HCT116 (cell line): ENCODE results near the gene WNT7B. TPM values are rescaled to one million over a fixed set of nuclear protein-coding genes. Genes with fewer than 3 reads are reported as not detected.

Experiments used
- ATAC-seq: fragments of 200-7000 bp; cut with Tn5 transposase; 2 replicates; pipeline ENCODE4 v1.9.1; 2020; ENCODE audit warnings: mild to moderate bottlenecking, moderate library complexity
- BruUV-seq: library from RNA; stranded (reverse); fragments of 400-500 nt; replicated peaks from 2 replicates; lab custom pipeline; 2021; lab: Mats Ljungman, UMichigan
- CTCF ChIA-PET: fragments of 300-600 bp; sonication (Branson Sonifier 250); formaldehyde crosslinking; loops from one replicate; lab custom pipeline; 2021; ENCODE audit warnings: antibody characterized with exemption; lab: Charles Lee
- POLR2A ChIA-PET: fragments of 300-600, 350-600 bp; sonication (Branson Sonifier 250); formaldehyde crosslinking; loops from one replicate; lab custom pipeline; 2021; ENCODE audit warnings: antibody characterized with exemption; lab: Charles Lee
- RAD21 ChIA-PET, 2 experiments: fragments of 300-600 bp; sonication (Branson Sonifier 250); formaldehyde crosslinking; loops; one replicate each; lab custom pipeline; 2023; ENCODE audit warnings: low total read pairs in 2 of 2; ENCODE audit not compliant: uncharacterized antibody in 2 of 2, unreplicated experiment in 2 of 2, low non-redundant PET in 1 of 2; lab: Charles Lee
- DNase-seq: peaks from one replicate; pipeline ENCODE4 v3.0.0-alpha.2; 2010; ENCODE audit warnings: low read depth, low spot score
- H2AFZ ChIP-seq: fragments of 200-600 bp; shearing (Covaris generic), sonication (generic); 2 replicates; pipeline ENCODE4 v1.6.1; 2017; ENCODE audit warnings: low read depth, mixed run types, mixed read lengths, antibody characterized with exemption, low read length; ENCODE audit not compliant: poor library complexity, severe bottlenecking
- H3K27ac ChIP-seq: 2 replicates; pipeline ENCODE4 v1.5.1; 2012; ENCODE audit warnings: low read depth, low read length
- H3K27me3 ChIP-seq: fragments of 200-600 bp; sonication (generic); 2 replicates; pipeline ENCODE4 v1.6.1; 2016; ENCODE audit warnings: mixed run types, low read length, mixed read lengths; ENCODE audit not compliant: insufficient read depth
- H3K36me3 ChIP-seq, 2 experiments: fragments of 200-500 bp in 1 of 2; fragments of 200-600 bp in 1 of 2; sonication (Bioruptor generic) in 1 of 2; sonication (generic) in 1 of 2; 2 replicates each; pipeline versions ENCODE4 v1.5.1 to v1.6.1; 2014 to 2016; ENCODE audit warnings: low read length in 2 of 2, inconsistent platforms in 1 of 2, mixed read lengths in 1 of 2, mixed run types in 1 of 2; ENCODE audit not compliant: insufficient read depth in 2 of 2, control insufficient read depth in 1 of 2
- H3K4me1 ChIP-seq, 2 experiments: fragments of 200-600 bp in 1 of 2; sonication (generic) in 1 of 2; 2 replicates each; pipeline versions ENCODE4 v1.5.1 to v1.6.1; 2012 to 2017; ENCODE audit warnings: low read length in 2 of 2, inconsistent platforms in 1 of 2, mild to moderate bottlenecking in 1 of 2, mixed read lengths in 1 of 2, mixed run types in 1 of 2, moderate library complexity in 1 of 2; ENCODE audit not compliant: insufficient read depth in 2 of 2, control insufficient read depth in 1 of 2
- H3K4me2 ChIP-seq: fragments of 200-600 bp; sonication (generic); 2 replicates; pipeline ENCODE4 v1.6.1; 2017; ENCODE audit warnings: mixed run types, low read length, mixed read lengths
- H3K4me3 ChIP-seq, 2 experiments: fragments of 200-600 bp in 1 of 2; sonication (generic) in 1 of 2; replicated peaks in 1 of 2; 2 replicates each; pipeline ENCODE4 v1.5.1; 2011 to 2016; ENCODE audit warnings: low read length in 2 of 2, control low read depth in 1 of 2, low read depth in 1 of 2, mild to moderate bottlenecking in 1 of 2, mixed read lengths in 1 of 2, mixed run types in 1 of 2
- H3K79me2 ChIP-seq: fragments of 200-600 bp; sonication (generic); 2 replicates; pipeline ENCODE4 v1.6.1; 2017; ENCODE audit warnings: mild to moderate bottlenecking, mixed run types, low read length, moderate library complexity, mixed read lengths; ENCODE audit not compliant: insufficient read depth
- H3K9ac ChIP-seq: fragments of 200-600 bp; sonication (generic); 2 replicates; pipeline ENCODE4 v1.6.1; 2016; ENCODE audit warnings: low read length, mixed read lengths
- H3K9me2 ChIP-seq: fragments of 200-600 bp; sonication (generic), shearing (Covaris generic); 2 replicates; pipeline ENCODE4 v1.6.1; 2017; ENCODE audit warnings: mixed run types, mild to moderate bottlenecking, moderate library complexity; ENCODE audit not compliant: insufficient read depth
- H3K9me3 ChIP-seq, 2 experiments: fragments of 200-500 bp in 1 of 2; fragments of 200-600 bp in 1 of 2; sonication (Bioruptor generic) in 1 of 2; sonication (generic) in 1 of 2; 2 replicates each; pipeline ENCODE4 v1.6.1; 2014 to 2017; ENCODE audit warnings: low read length in 2 of 2, mixed read lengths in 2 of 2, inconsistent platforms in 1 of 2, low read depth in 1 of 2, mild to moderate bottlenecking in 1 of 2, mixed run types in 1 of 2, moderate library complexity in 1 of 2; ENCODE audit not compliant: control insufficient read depth in 1 of 2, insufficient read depth in 1 of 2
- H4K20me1 ChIP-seq: fragments of 200-600 bp; sonication (generic), shearing (Covaris generic); 2 replicates; pipeline ENCODE4 v1.6.1; 2017; ENCODE audit warnings: mixed run types, mild to moderate bottlenecking, moderate library complexity; ENCODE audit not compliant: insufficient read depth
- CBX3 ChIP-seq: IDR thresholded peaks from 2 replicates; pipeline ENCODE4 v1.6.1; 2012; ENCODE audit warnings: low read depth
- EGR1 ChIP-seq: IDR thresholded peaks from 2 replicates; pipeline ENCODE4 v1.6.1; 2012; ENCODE audit warnings: low read depth
- ELF1 ChIP-seq: IDR thresholded peaks from 2 replicates; pipeline ENCODE4 v1.6.1; 2012; ENCODE audit warnings: low read depth, borderline replicate concordance
- EZH2 ChIP-seq: fragments of 200-600 bp; sonication (generic); IDR thresholded peaks from 2 replicates; pipeline ENCODE4 v1.6.1; 2017; ENCODE audit warnings: antibody characterized with exemption, mixed run types
- JUND ChIP-seq: IDR thresholded peaks from 2 replicates; pipeline ENCODE4 v1.6.1; 2012
- MAX ChIP-seq: IDR thresholded peaks from 2 replicates; pipeline ENCODE4 v1.6.1; 2012
- POLR2AphosphoS5 ChIP-seq: IDR thresholded peaks from 2 replicates; pipeline ENCODE4 v1.6.1; 2011; ENCODE audit warnings: mild to moderate bottlenecking, low read depth, low read length, moderate library complexity
- ZBTB33 ChIP-seq: IDR thresholded peaks from 2 replicates; pipeline ENCODE4 v1.6.1; 2011; ENCODE audit warnings: mild to moderate bottlenecking, low read length, moderate library complexity; ENCODE audit not compliant: insufficient replicate concordance; ENCODE audit errors: extremely low read depth
- ZFX ChIP-seq: fragments of 450-650 bp; IDR thresholded peaks from 2 replicates; pipeline ENCODE4 v1.6.1; 2017
- ZNF274 ChIP-seq: fragments of 200-500 bp; sonication (Bioruptor generic); IDR thresholded peaks from 2 replicates; pipeline ENCODE4 v1.6.1; 2014; ENCODE audit warnings: mild to moderate bottlenecking, low read depth, low read length, inconsistent platforms
- intact Hi-C: fragments of 100-400 bp; cut with micrococcal nuclease; formaldehyde crosslinking; loops from 2 replicates; pipeline ENCODE4 v1.10.0; 2022
- total RNA-seq: library from RNA; stranded (reverse); gene quantifications from one replicate; pipeline ENCODE4 v1.2.1, GENCODE V29; 2021; ENCODE audit not compliant: unreplicated experiment

Gene WNT7B
- total RNA-seq, 1 experiment from 2014 or later: 10.5 TPM

- intact Hi-C loops: no loop called here
These were observed 95.5 kb downstream of the WNT7B start for GRCh38 chr22:45881524-45881875.

More at GRCh38 chr22:45881524-45881875, 95.5 kb downstream of the WNT7B start:
- Histone ChIP-seq H3K9me2 (no peaks in the 10 kb centered on the region), H3K4me1 (peaks cover 4 to 14% of the 10 kb centered on the region in 2 experiments), H3K9me3 (no peaks in the 10 kb centered on the region), H3K4me2 (peak overlapping the region; percentile 45), H3K27ac (no peak overlapping the region), H3K4me3 (no peak overlapping the region), H3K9ac (no peak overlapping the region), H3K36me3 (no peaks in the 10 kb centered on the region), H2AFZ (no peak overlapping the region), H3K27me3 (no peaks in the 10 kb centered on the region), H4K20me1 (no peaks in the 10 kb centered on the region), H3K79me2 (no peaks in the 10 kb centered on the region)
- ATAC-seq: peak; percentile 18; the same call in 1 of the 2 replicates
- ChIA-PET RAD21 (no interaction called here), CTCF (no interaction called here), POLR2A (no interaction called here)
- BruUV-seq: no TSS peak
- TF ChIP-seq JUND (no peak), ZFX (no peak), POLR2AphosphoS5 (no peak), ELF1 (no peak), ZBTB33 (no peak), MAX (no peak), ZNF274 (no peak), EGR1 (no peak), CBX3 (no peak), EZH2 (no peak)
- DNase-seq: no peak
